ENCODE data around the gene SEC62.

SEC62 gene

GRCh38 chr3:169965562-169966427 lies 812 bp upstream of the SEC62 start:
- in situ Hi-C loops (cut with HindIII; ENCODE audit: low pct_ligation_motif_present, low pct_unique_long_range_greater_than_20kb, low sequenced_read_pairs): no loop called here

GRCh38 chr3:169966951-169967915 lies 626 bp downstream of the SEC62 start:
- in situ Hi-C loops (cut with HindIII; ENCODE audit: low pct_ligation_motif_present, low pct_unique_long_range_greater_than_20kb, low sequenced_read_pairs): no loop called here
- peak; percentile 49 for DNase-seq

More at GRCh38 chr3:169965562-169966427, 812 bp upstream of the SEC62 start:
- no peak for DNase-seq

GRCh38 chr3:169968224-169968885 lies 1.7 kb downstream of the SEC62 start:
- in situ Hi-C loops (cut with HindIII; ENCODE audit: low pct_ligation_motif_present, low pct_unique_long_range_greater_than_20kb, low sequenced_read_pairs): no loop called here
- no peak for DNase-seq

GRCh38 chr3:169969174-169970095 lies 2.8 kb downstream of the SEC62 start:
- no peak for DNase-seq
- in situ Hi-C loops (cut with HindIII; ENCODE audit: low pct_ligation_motif_present, low pct_unique_long_range_greater_than_20kb, low sequenced_read_pairs): no loop called here

GRCh38 chr3:169970847-169971246 lies 4.2 kb downstream of the SEC62 start:
- in situ Hi-C loops (cut with HindIII; ENCODE audit: low pct_ligation_motif_present, low pct_unique_long_range_greater_than_20kb, low sequenced_read_pairs): no loop called here
- no peak for DNase-seq

GRCh38 chr3:169971522-169971921 lies 4.9 kb downstream of the SEC62 start:
- in situ Hi-C loops (cut with HindIII; ENCODE audit: low pct_ligation_motif_present, low pct_unique_long_range_greater_than_20kb, low sequenced_read_pairs): no loop called here

GRCh38 chr3:169980055-169980454 lies 13.4 kb downstream of the SEC62 start:
- in situ Hi-C loops (cut with HindIII; ENCODE audit: low pct_ligation_motif_present, low pct_unique_long_range_greater_than_20kb, low sequenced_read_pairs): no loop called here
- DNase-seq: no peak

More at GRCh38 chr3:169971522-169971921, 4.9 kb downstream of the SEC62 start:
- no peak for DNase-seq

GRCh38 chr3:169984292-169984691 lies 17.7 kb downstream of the SEC62 start:
- in situ Hi-C loops (cut with HindIII; ENCODE audit: low pct_ligation_motif_present, low pct_unique_long_range_greater_than_20kb, low sequenced_read_pairs): no loop called here
- no peak for DNase-seq

GRCh38 chr3:169990431-169990830 lies 23.8 kb downstream of the SEC62 start:
- no peak for DNase-seq
- in situ Hi-C loops (cut with HindIII; ENCODE audit: low pct_ligation_motif_present, low pct_unique_long_range_greater_than_20kb, low sequenced_read_pairs): no loop called here

- in situ Hi-C loops (cut with HindIII; ENCODE audit: low pct_ligation_motif_present, low pct_unique_long_range_greater_than_20kb, low sequenced_read_pairs): no loop called here
- DNase-seq: no peak
Measured at GRCh38 chr3:169992156-169992555, 25.5 kb downstream of the SEC62 start.

- in situ Hi-C loops (cut with HindIII; ENCODE audit: low pct_ligation_motif_present, low pct_unique_long_range_greater_than_20kb, low sequenced_read_pairs): no loop called here
- no peak for DNase-seq
Measured at GRCh38 chr3:169992781-169993180, 26.2 kb downstream of the SEC62 start.

GRCh38 chr3:169993761-169994160 lies 27.2 kb downstream of the SEC62 start:
- DNase-seq: no peak
- in situ Hi-C loops (cut with HindIII; ENCODE audit: low pct_ligation_motif_present, low pct_unique_long_range_greater_than_20kb, low sequenced_read_pairs): no loop called here

GRCh38 chr3:169996063-169996462 lies 29.5 kb downstream of the SEC62 start:
- no peak for DNase-seq
- in situ Hi-C loops (cut with HindIII; ENCODE audit: low pct_ligation_motif_present, low pct_unique_long_range_greater_than_20kb, low sequenced_read_pairs): no loop called here

GRCh38 chr3:169998668-169999131 lies 32.1 kb downstream of the SEC62 start:
- no peak for DNase-seq
- in situ Hi-C loops (cut with HindIII; ENCODE audit: low pct_ligation_motif_present, low pct_unique_long_range_greater_than_20kb, low sequenced_read_pairs): no loop called here

- in situ Hi-C loops (cut with HindIII; ENCODE audit: low pct_ligation_motif_present, low pct_unique_long_range_greater_than_20kb, low sequenced_read_pairs): no loop called here
- DNase-seq: no peak
Measured at GRCh38 chr3:169999433-169999832, 32.8 kb downstream of the SEC62 start.

- DNase-seq: no peak
- in situ Hi-C loops (cut with HindIII; ENCODE audit: low pct_ligation_motif_present, low pct_unique_long_range_greater_than_20kb, low sequenced_read_pairs): no loop called here
Measured at GRCh38 chr3:170000051-170000450, 33.4 kb downstream of the SEC62 start.

- in situ Hi-C loops (cut with HindIII; ENCODE audit: low pct_ligation_motif_present, low pct_unique_long_range_greater_than_20kb, low sequenced_read_pairs): no loop called here
- no peak for DNase-seq
Measured at GRCh38 chr3:170002231-170002630, 35.6 kb downstream of the SEC62 start.

- DNase-seq: no peak
- in situ Hi-C loops (cut with HindIII; ENCODE audit: low pct_ligation_motif_present, low pct_unique_long_range_greater_than_20kb, low sequenced_read_pairs): no loop called here
Measured at GRCh38 chr3:170002879-170003278, 36.3 kb downstream of the SEC62 start.
